Activated naive CD4-positive, alpha-beta T cell treated with anti-CD3 and anti-CD28 coated beads, Interleukin-2, amount 50 U/mL, for 24 hours (primary cell): ENCODE results near the gene SLAIN1.
A peak's percentile ranks its signal among the peaks of the same experiment; 100 is the strongest.

Source experiments
- H3K27ac Mint-ChIP-seq: one replicate; pipeline ENCODE4 v1.8.0; 2021; ENCODE audit warnings: mild to moderate bottlenecking, mixed read lengths
- H3K27me3 Mint-ChIP-seq: one replicate; pipeline ENCODE4 v1.8.0; 2021; ENCODE audit warnings: mixed read lengths
- H3K36me3 Mint-ChIP-seq: one replicate; pipeline ENCODE4 v1.8.0; 2021; ENCODE audit warnings: mixed read lengths
- H3K4me1 Mint-ChIP-seq: one replicate; pipeline ENCODE4 v1.8.0; 2021; ENCODE audit warnings: mixed read lengths
- H3K4me3 Mint-ChIP-seq: one replicate; pipeline ENCODE4 v1.8.0; 2021; ENCODE audit warnings: mild to moderate bottlenecking, mixed read lengths
- H3K9me3 Mint-ChIP-seq: one replicate; pipeline ENCODE4 v1.8.0; 2021; ENCODE audit warnings: mixed read lengths

SLAIN1 gene

GRCh38 chr13:77729502-77730221 is 32.2 kb downstream of the SLAIN1 start:
- Mint-ChIP-seq H3K4me3 (peak overlapping the region; percentile 23), H3K27ac (peak overlapping the region; percentile 93), H3K9me3 (no peaks in the 10 kb centered on the region), H3K36me3 (peaks cover 19% of the 10 kb centered on the region), H3K4me1 (peaks cover 47% of the 10 kb centered on the region), H3K27me3 (no peaks in the 10 kb centered on the region)

GRCh38 chr13:77730572-77730971 is 33.1 kb downstream of the SLAIN1 start:
- Mint-ChIP-seq H3K4me1 (peaks cover 38% of the 10 kb centered on the region), H3K27me3 (no peaks in the 10 kb centered on the region), H3K9me3 (no peaks in the 10 kb centered on the region), H3K36me3 (peaks cover 15% of the 10 kb centered on the region), H3K4me3 (no peak overlapping the region), H3K27ac (no peak overlapping the region)

DNA sequence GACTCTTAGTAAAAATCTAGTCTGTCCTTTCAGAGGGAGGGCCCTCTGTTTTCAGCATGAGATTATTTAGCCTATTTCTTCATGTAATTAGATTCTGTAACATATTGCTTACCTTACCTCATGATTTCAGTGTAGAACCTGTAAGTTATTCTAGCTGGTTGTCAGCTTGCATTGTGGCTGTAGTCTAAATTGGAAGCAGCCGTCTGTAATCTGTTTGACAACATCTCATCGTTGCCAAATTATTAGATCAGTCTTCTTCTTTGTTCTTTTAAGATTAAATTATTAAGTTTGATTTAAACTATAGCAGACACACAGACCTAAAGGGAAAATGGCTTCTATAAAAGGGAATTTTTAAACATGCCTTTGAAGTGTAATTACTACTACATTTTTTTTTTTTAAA is 34.8 kb downstream of the SLAIN1 start:
- Mint-ChIP-seq H3K27ac (peak overlapping the region; percentile 17), H3K4me1 (peaks cover 29% of the 10 kb centered on the region), H3K27me3 (no peaks in the 10 kb centered on the region), H3K4me3 (no peak overlapping the region), H3K36me3 (peaks cover 12% of the 10 kb centered on the region), H3K9me3 (no peaks in the 10 kb centered on the region)

DNA sequence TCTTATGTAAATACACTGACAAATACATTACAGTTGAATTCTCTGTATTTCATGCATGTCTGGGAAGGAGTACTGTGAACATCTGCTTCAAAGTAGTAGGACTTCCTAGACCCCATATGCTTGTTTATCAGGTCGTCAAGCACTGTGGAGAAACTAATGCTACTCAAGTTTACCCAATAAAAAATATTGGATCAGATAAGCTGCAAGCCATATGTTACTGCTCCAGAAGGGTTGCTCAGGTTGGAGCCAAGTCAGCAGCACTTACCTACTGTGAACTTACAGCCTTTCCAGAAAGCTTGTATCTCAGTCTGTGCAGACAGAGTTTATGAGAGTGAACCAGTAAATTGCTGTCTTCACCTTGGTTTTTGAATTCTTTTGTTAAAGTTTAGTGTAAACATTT is 36.2 kb downstream of the SLAIN1 start:
- H3K27me3 Mint-ChIP-seq = no peaks in the 10 kb centered on the region
- H3K27ac Mint-ChIP-seq = no peak overlapping the region
- no peaks in the 10 kb centered on the region for H3K9me3 Mint-ChIP-seq
- H3K4me1 Mint-ChIP-seq = peaks cover 21% of the 10 kb centered on the region
- H3K4me3 Mint-ChIP-seq = no peak overlapping the region
- H3K36me3 Mint-ChIP-seq = peaks cover 12% of the 10 kb centered on the region

DNA sequence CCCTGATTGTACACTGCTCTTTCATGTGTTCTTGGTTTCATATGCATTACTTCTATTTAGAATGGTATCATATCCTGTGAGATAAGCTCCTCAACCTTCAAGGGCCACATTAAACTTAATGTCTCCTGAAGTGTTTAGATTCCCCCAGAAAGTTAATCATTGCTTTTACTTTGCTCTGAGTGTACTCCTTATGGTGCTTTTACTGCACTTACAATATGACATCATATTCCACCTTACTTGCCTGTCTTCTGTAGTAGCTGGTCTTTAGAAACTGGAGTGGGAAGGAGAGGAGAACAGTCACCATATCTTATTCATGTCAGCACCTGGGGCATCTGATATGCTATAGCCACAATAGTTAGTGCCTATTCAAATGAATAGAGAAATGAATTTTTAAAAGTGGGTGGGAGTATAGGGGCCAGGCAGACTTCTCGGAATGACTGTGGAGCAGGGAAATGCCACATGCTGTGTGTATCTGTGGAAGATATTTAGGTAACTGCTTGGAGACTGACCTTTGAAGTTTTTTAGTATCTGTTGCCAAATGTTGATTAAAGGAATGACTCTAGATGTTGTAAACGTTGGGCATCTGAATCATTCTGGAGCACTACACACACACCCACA is 40.2 kb downstream of the SLAIN1 start:
- Mint-ChIP-seq H3K4me1 (peaks cover 19% of the 10 kb centered on the region), H3K9me3 (no peaks in the 10 kb centered on the region), H3K36me3 (peaks cover 3% of the 10 kb centered on the region), H3K27ac (no peak overlapping the region), H3K4me3 (no peak overlapping the region), H3K27me3 (no peaks in the 10 kb centered on the region)

DNA sequence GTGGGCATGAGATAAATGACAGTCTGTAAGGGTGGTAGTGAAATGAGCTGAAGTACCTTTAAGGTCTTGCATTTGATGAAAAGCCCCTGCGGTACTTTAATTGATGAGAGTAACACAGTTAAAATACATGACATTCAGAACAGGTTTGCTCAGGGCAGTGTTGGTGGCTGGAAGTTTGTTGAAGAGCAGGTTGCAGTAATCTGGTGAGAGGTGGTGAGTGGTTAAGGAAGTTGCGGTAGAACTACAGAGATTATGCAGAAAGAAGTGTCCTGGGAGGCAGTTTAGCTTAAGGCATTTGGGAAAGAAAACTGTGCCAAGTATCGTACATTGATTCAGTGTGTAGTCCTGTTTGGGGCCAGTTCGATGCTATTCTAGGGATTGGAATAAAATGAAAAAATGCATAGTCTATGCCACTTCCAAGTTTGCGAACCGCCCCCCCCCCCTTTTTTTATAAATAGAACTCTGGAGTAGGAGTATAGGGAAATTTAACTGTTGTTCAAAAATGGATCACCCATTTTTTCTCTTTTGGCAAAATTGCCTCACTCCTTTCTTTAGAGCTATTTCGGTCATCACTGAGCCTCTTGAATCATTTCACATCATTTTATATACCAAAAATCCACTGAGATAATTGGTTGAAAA is 42.7 kb downstream of the SLAIN1 start:
- Mint-ChIP-seq H3K27me3 (no peaks in the 10 kb centered on the region), H3K36me3 (peaks cover 5% of the 10 kb centered on the region), H3K4me1 (peaks cover 21% of the 10 kb centered on the region), H3K27ac (no peak overlapping the region), H3K9me3 (no peaks in the 10 kb centered on the region), H3K4me3 (no peak overlapping the region)

GRCh38 chr13:77740931-77741596 is 43.6 kb downstream of the SLAIN1 start:
- no peaks in the 10 kb centered on the region for H3K9me3 Mint-ChIP-seq
- peaks cover 21% of the 10 kb centered on the region for H3K4me1 Mint-ChIP-seq
- no peak overlapping the region for H3K4me3 Mint-ChIP-seq
- no peaks in the 10 kb centered on the region for H3K27me3 Mint-ChIP-seq
- peaks cover 8% of the 10 kb centered on the region for H3K36me3 Mint-ChIP-seq
- H3K27ac Mint-ChIP-seq = no peak overlapping the region

GRCh38 chr13:77741597-77741972 is 44.1 kb downstream of the SLAIN1 start:
- peaks cover 9% of the 10 kb centered on the region for H3K36me3 Mint-ChIP-seq
- peaks cover 21% of the 10 kb centered on the region for H3K4me1 Mint-ChIP-seq
- H3K4me3 Mint-ChIP-seq = no peak overlapping the region
- H3K9me3 Mint-ChIP-seq = no peaks in the 10 kb centered on the region
- no peaks in the 10 kb centered on the region for H3K27me3 Mint-ChIP-seq
- no peak overlapping the region for H3K27ac Mint-ChIP-seq

DNA sequence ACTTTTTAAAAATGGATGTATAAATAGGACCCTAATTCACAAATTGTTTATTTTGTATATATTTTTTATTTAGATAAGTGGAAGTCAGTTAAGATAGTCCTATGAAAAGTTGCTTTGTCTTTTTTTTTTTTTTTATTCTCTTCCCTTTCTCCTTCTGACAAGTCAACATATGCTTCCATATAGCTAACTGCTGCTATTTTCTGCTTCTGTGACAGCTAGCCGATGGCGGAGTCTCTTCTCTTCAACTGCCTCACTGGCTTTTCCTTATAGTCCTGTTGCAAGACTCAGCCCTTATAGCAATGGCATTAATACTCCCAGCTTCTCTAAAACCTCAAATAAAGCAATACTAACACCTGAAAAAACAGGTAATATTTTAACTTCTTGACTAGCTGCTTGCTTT is 45.3 kb downstream of the SLAIN1 start:
- Mint-ChIP-seq H3K4me3 (no peak overlapping the region), H3K36me3 (peaks cover 9% of the 10 kb centered on the region), H3K27ac (no peak overlapping the region)

GRCh38 chr13:77745784-77746183 is 48.3 kb downstream of the SLAIN1 start:
- Mint-ChIP-seq H3K27me3 (no peaks in the 10 kb centered on the region), H3K4me3 (no peak overlapping the region), H3K9me3 (no peaks in the 10 kb centered on the region), H3K36me3 (peaks cover 9% of the 10 kb centered on the region), H3K4me1 (peaks cover 18% of the 10 kb centered on the region), H3K27ac (no peak overlapping the region)

More for the DNA sequence above, 45.3 kb downstream of the SLAIN1 start:
- H3K4me1 Mint-ChIP-seq = peaks cover 21% of the 10 kb centered on the region
- no peaks in the 10 kb centered on the region for H3K27me3 Mint-ChIP-seq
- H3K9me3 Mint-ChIP-seq = no peaks in the 10 kb centered on the region

DNA sequence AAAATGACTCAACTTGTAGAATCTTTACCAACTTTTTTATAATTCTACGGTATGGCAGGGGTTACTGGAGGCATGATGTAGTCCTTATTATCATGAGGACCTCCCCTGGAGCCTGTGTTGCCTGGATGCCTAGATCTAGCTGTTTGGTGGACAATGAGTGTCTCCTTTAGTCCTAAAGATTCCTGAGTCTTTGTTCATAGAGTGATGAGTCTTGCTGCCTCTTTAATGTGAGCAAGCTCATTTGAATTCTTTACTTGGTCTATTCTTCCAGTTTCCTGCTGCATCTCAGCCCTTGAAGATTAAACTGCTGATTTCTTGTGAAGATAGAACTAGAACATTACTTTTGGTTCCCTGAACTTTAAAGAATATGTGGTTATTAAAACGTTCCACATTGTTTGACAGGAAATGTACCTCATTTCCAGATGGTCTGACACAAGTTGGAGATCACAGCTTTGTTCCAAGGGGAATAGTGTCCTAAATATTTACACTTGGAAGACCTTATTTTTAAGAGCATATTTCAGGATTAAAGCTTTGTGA is 51.9 kb downstream of the SLAIN1 start:
- peaks cover 26% of the 10 kb centered on the region for H3K4me1 Mint-ChIP-seq
- peak overlapping the region; percentile 76 for H3K27ac Mint-ChIP-seq
- H3K9me3 Mint-ChIP-seq = no peaks in the 10 kb centered on the region
- H3K36me3 Mint-ChIP-seq = peaks cover 13% of the 10 kb centered on the region
- H3K4me3 Mint-ChIP-seq = no peak overlapping the region
- no peaks in the 10 kb centered on the region for H3K27me3 Mint-ChIP-seq

DNA sequence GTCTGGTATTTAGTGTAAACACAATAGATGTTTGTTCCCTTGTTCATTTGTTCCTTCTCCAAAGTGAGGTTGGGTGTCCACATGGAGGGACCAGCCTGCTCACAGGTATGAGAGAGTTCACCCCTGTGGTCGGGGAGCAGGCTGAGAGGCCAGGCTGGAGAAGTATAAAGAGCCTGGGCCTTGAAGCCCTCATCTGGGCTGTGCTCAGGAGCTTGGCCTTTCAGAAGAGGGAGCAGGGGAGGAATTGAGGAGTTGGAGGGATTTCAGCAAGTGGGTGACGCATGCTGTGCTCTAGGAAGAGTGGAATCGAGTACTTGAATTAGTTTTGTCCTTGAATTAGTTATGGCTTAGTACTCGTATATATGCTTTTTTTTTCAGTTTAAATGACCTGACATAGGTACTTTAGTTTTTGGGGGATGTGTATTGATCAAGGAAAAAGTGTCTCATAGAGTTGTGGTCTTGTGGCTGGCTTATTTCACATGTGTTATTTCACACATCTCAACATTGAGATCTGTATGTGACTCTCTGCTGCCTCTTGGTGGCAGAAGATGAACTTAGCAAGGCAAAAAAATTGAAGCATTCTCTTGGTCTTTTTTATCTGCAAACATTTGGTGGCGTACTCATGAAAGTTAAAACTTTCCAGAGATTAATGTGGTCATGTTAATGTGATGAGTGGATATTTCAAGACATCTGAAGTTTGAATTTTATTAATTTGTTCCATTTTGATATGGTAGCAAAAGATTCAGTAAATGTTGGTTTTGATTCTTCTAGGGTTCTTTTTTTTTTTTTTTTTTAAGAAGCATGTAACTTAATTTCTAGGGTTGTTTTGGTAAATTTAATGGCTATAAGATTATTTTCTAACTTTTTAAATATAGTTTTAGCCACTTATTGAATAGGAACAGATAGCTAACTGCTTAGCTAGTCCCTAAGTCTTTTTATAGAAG is 54.3 kb downstream of the SLAIN1 start:
- no peaks in the 10 kb centered on the region for H3K9me3 Mint-ChIP-seq
- H3K36me3 Mint-ChIP-seq = peaks cover 12% of the 10 kb centered on the region
- H3K4me3 Mint-ChIP-seq = no peak overlapping the region
- H3K27ac Mint-ChIP-seq = peak overlapping the region; percentile 33
- H3K27me3 Mint-ChIP-seq = no peaks in the 10 kb centered on the region
- H3K4me1 Mint-ChIP-seq = peaks cover 34% of the 10 kb centered on the region

DNA sequence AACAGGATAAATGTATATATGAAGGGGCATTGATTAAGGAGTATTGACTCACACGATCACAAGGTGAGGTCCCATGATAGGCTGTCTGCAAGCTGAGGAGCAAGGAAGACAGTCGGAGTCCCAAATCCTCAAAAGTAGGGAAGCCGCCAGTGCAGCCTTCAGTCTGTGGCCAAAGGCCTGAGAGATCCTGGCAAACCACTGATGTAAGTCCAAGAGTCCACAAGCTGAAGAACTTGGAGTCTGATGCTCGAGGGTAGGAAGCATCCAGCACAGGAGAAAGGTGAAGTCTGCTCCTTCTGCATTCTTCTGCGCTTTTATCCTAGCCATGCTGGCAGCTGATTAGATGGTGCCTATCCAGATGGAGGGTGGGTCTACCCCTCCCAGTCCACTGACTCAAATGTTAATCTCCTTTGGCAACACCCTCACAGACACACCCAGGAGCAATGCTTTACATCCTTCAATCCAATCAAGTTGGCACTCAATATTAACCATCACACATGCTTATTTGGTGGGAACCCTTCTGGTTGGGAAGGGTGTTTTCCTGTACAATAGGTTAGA is 55.1 kb downstream of the SLAIN1 start:
- H3K27me3 Mint-ChIP-seq = no peaks in the 10 kb centered on the region
- H3K36me3 Mint-ChIP-seq = peaks cover 14% of the 10 kb centered on the region
- no peak overlapping the region for H3K27ac Mint-ChIP-seq
- H3K4me3 Mint-ChIP-seq = no peak overlapping the region
- H3K4me1 Mint-ChIP-seq = peaks cover 34% of the 10 kb centered on the region
- H3K9me3 Mint-ChIP-seq = no peaks in the 10 kb centered on the region

DNA sequence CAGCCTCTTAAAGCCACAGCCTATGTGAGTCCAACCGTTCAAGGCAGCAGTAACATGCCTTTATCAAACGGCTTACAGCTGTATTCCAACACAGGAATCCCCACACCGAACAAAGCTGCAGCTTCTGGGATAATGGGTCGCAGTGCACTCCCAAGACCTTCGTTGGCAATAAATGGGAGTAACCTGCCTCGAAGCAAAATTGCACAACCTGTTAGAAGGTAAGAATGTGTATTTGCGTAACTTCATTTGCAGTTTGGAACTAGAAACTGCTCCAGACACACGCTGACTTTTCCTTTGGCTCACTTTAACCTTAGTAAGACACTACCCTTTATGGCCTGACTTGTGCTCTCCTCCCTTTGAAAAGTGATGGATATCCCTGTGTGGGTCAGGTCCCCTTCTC is 63.4 kb downstream of the SLAIN1 start:
- no peaks in the 10 kb centered on the region for H3K9me3 Mint-ChIP-seq
- H3K4me3 Mint-ChIP-seq = no peak overlapping the region
- H3K4me1 Mint-ChIP-seq = peaks cover 15% of the 10 kb centered on the region
- peak overlapping the region; percentile 77 for H3K27ac Mint-ChIP-seq
- peaks cover 45% of the 10 kb centered on the region for H3K36me3 Mint-ChIP-seq
- no peaks in the 10 kb centered on the region for H3K27me3 Mint-ChIP-seq
